Loucy (cell line): ENCODE measurements around the gene CHRD.

ENCODE experiments used
- EZH2phosphoT487 ChIP-seq: fragments of 200-600 bp; IDR thresholded peaks from 2 replicates; pipeline ENCODE4 v1.6.1; 2018; ENCODE audit warnings: antibody characterized with exemption, mild to moderate bottlenecking, moderate library complexity, borderline replicate concordance
- TF ChIP-seq, protein P1 (sequence below): fragments of 200-600 bp; sonication (generic); conservative IDR thresholded peaks from 2 replicates; pipeline ENCODE4 v1.5.1; 2014; ENCODE audit warnings: mild to moderate bottlenecking, antibody characterized with exemption, low read length

DNA sequence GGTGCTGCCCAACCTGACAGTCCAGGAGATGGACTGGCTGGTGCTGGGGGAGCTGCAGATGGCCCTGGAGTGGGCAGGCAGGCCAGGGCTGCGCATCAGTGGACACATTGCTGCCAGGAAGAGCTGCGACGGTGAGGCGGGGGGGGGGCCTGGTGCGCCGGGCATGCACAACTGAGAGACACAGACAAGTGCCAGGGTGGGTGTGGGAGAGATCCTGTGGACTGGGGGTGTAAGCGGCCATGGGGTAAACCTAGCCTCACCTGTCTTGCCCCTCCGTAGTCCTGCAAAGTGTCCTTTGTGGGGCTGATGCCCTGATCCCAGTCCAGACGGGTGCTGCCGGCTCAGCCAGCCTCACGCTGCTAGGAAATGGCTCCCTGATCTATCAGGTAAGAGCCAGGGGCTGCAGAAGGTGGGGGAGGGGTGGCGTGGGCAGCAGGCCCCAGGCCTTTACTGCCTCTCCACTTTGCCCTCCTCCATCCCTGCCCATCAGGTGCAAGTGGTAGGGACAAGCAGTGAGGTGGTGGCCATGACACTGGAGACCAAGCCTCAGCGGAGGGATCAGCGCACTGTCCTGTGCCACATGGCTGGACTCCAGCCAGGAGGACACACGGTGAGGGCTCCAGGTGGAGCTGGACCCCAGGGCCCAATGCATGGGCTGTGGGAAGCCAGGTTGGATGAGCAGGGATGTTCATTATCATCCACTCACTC is 3.3 kb downstream of the CHRD start:
- TF ChIP-seq, protein P1, sequence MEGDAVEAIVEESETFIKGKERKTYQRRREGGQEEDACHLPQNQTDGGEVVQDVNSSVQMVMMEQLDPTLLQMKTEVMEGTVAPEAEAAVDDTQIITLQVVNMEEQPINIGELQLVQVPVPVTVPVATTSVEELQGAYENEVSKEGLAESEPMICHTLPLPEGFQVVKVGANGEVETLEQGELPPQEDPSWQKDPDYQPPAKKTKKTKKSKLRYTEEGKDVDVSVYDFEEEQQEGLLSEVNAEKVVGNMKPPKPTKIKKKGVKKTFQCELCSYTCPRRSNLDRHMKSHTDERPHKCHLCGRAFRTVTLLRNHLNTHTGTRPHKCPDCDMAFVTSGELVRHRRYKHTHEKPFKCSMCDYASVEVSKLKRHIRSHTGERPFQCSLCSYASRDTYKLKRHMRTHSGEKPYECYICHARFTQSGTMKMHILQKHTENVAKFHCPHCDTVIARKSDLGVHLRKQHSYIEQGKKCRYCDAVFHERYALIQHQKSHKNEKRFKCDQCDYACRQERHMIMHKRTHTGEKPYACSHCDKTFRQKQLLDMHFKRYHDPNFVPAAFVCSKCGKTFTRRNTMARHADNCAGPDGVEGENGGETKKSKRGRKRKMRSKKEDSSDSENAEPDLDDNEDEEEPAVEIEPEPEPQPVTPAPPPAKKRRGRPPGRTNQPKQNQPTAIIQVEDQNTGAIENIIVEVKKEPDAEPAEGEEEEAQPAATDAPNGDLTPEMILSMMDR, result no peak
- no peak for TF ChIP-seq EZH2phosphoT487
